Limb (tissue), 2 donors: ENCODE measurements around the gene ZSCAN22.

Source experiments
- DNase-seq, 2 donors: peaks; one replicate each; pipeline ENCODE4 v3.0.0-alpha.2; 2016; ENCODE audit errors: extremely low spot score in 2 of 2

The ZSCAN22 gene

GRCh38 chr19:58350871-58351557, 24.2 kb downstream of the ZSCAN22 start:
- no peak for DNase-seq

- DNase-seq, result no peak
Measured at GRCh38 chr19:58351558-58351878, 24.7 kb downstream of the ZSCAN22 start.

- no peak for DNase-seq
Measured at GRCh38 chr19:58351990-58352755, 25.4 kb downstream of the ZSCAN22 start.

GRCh38 chr19:58352760-58353671, 26.2 kb downstream of the ZSCAN22 start, which contains the start of gene A1BG:
TSS of gene A1BG (minus strand) at chr19:58353492. CDS start at chr19:58353437, 55 bp downstream.
- no peak for DNase-seq

GRCh38 chr19:58353717-58354477, 27.1 kb downstream of the ZSCAN22 start:
- no peak for DNase-seq

- no peak for DNase-seq
Measured at GRCh38 chr19:58354478-58355030, 27.8 kb downstream of the ZSCAN22 start.

- no peak for DNase-seq
Measured at GRCh38 chr19:58355215-58355796, 28.5 kb downstream of the ZSCAN22 start.

GRCh38 chr19:58355908-58356765, 29.3 kb downstream of the ZSCAN22 start:
- DNase-seq, result no peak

GRCh38 chr19:58356766-58357480, 30.1 kb downstream of the ZSCAN22 start:
- peak in 1 of 2 donors; percentile 51 for DNase-seq

- no peak for DNase-seq
Measured at GRCh38 chr19:58357481-58358145, 30.8 kb downstream of the ZSCAN22 start.

GRCh38 chr19:58361900-58362271, 35.1 kb downstream of the ZSCAN22 start:
- DNase-seq, result no peak

GRCh38 chr19:58362272-58362994, 35.6 kb downstream of the ZSCAN22 start, which contains the start of gene ZNF497:
TSS of gene ZNF497 (minus strand) at chr19:58362751. CDS start at chr19:58357635, 5,116 bp downstream.
- peak; percentile 94 to 97 for DNase-seq

- no peak for DNase-seq
Measured at GRCh38 chr19:58364146-58364545, 37.4 kb downstream of the ZSCAN22 start.

GRCh38 chr19:58366585-58367430, 40.0 kb downstream of the ZSCAN22 start:
- no peak for DNase-seq

- DNase-seq, result no peak
Measured at GRCh38 chr19:58367698-58368454, 41.1 kb downstream of the ZSCAN22 start.
